Measurements from ENCODE around the gene HSD11B2.

Gene HSD11B2

GRCh38 chr16:67396159-67397035 is 34.5 kb upstream of the HSD11B2 start (continued):
- TF ChIP-seq ZNF148 (tag by site-specific recombination; IDR thresholded peaks at IDR 0.05; ENCODE audit: borderline replicate concordance) (no peak), ZNF302 (tag by site-specific recombination; IDR thresholded peaks at IDR 0.05; ENCODE audit: low read depth) (no peak), PBX3 (CRISPR knock-in tag; IDR thresholded peaks at IDR 0.05) (no peak), ZNF423 (tag by site-specific recombination; IDR thresholded peaks at IDR 0.05) (no peak), MEIS1 (CRISPR knock-in tag; IDR thresholded peaks at IDR 0.05; ENCODE audit: borderline replicate concordance) (no peak), KLF16 (tag by site-specific recombination; IDR thresholded peaks at IDR 0.05) (peak; percentile 72; the same call in 1 of the 2 replicates), ZNF394 (tag by site-specific recombination; IDR thresholded peaks at IDR 0.05; ENCODE audit: borderline replicate concordance) (no peak), ZNF391 (tag by site-specific recombination; IDR thresholded peaks at IDR 0.05; ENCODE audit: borderline replicate concordance, low read depth) (no peak), ZNF510 (tag by site-specific recombination; IDR thresholded peaks at IDR 0.05; ENCODE audit: insufficient replicate concordance) (no peak), ZNF416 (tag by site-specific recombination; IDR thresholded peaks at IDR 0.05) (no peak), HOXC10 (CRISPR knock-in tag; IDR thresholded peaks at IDR 0.05) (no peak), ZNF785 (tag by site-specific recombination; IDR thresholded peaks at IDR 0.05) (no peak), ZNF670 (tag by site-specific recombination; IDR thresholded peaks at IDR 0.05; ENCODE audit: low read depth) (no peak), ZNF2 (tag by site-specific recombination; IDR thresholded peaks at IDR 0.05) (no peak), ZNF18 (tag by site-specific recombination; IDR thresholded peaks at IDR 0.05) (no peak), ZNF521 (tag by site-specific recombination; IDR thresholded peaks at IDR 0.05) (no peak), MZF1 (tag by site-specific recombination; IDR thresholded peaks at IDR 0.05; ENCODE audit: borderline replicate concordance) (no peak), ZNF558 (tag by site-specific recombination; IDR thresholded peaks at IDR 0.05) (no peak), SP7 (tag by site-specific recombination; IDR thresholded peaks at IDR 0.05) (0 out of 2 replicates have a peak, but pooled peaks have one; percentile 19), ZNF132 (tag by site-specific recombination; IDR thresholded peaks at IDR 0.05; ENCODE audit: borderline replicate concordance) (no peak), ZNF223 (tag by site-specific recombination; IDR thresholded peaks at IDR 0.05) (no peak), ZSCAN30 (tag by site-specific recombination; IDR thresholded peaks at IDR 0.05) (no peak), ZNF610 (tag by site-specific recombination; IDR thresholded peaks at IDR 0.05; ENCODE audit: borderline replicate concordance) (no peak), ZSCAN16 (tag by site-specific recombination; IDR thresholded peaks at IDR 0.05) (no peak)
- TF ChIP-seq, protein P1, sequence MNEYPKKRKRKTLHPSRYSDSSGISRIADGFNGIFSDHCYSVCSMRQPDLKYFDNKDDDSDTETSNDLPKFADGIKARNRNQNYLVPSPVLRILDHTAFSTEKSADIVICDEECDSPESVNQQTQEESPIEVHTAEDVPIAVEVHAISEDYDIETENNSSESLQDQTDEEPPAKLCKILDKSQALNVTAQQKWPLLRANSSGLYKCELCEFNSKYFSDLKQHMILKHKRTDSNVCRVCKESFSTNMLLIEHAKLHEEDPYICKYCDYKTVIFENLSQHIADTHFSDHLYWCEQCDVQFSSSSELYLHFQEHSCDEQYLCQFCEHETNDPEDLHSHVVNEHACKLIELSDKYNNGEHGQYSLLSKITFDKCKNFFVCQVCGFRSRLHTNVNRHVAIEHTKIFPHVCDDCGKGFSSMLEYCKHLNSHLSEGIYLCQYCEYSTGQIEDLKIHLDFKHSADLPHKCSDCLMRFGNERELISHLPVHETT (tag by site-specific recombination; IDR thresholded peaks at IDR 0.05) = no peak
- TF ChIP-seq, protein P2, sequence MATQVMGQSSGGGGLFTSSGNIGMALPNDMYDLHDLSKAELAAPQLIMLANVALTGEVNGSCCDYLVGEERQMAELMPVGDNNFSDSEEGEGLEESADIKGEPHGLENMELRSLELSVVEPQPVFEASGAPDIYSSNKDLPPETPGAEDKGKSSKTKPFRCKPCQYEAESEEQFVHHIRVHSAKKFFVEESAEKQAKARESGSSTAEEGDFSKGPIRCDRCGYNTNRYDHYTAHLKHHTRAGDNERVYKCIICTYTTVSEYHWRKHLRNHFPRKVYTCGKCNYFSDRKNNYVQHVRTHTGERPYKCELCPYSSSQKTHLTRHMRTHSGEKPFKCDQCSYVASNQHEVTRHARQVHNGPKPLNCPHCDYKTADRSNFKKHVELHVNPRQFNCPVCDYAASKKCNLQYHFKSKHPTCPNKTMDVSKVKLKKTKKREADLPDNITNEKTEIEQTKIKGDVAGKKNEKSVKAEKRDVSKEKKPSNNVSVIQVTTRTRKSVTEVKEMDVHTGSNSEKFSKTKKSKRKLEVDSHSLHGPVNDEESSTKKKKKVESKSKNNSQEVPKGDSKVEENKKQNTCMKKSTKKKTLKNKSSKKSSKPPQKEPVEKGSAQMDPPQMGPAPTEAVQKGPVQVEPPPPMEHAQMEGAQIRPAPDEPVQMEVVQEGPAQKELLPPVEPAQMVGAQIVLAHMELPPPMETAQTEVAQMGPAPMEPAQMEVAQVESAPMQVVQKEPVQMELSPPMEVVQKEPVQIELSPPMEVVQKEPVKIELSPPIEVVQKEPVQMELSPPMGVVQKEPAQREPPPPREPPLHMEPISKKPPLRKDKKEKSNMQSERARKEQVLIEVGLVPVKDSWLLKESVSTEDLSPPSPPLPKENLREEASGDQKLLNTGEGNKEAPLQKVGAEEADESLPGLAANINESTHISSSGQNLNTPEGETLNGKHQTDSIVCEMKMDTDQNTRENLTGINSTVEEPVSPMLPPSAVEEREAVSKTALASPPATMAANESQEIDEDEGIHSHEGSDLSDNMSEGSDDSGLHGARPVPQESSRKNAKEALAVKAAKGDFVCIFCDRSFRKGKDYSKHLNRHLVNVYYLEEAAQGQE (tag by site-specific recombination; IDR thresholded peaks at IDR 0.05) = no peak
- TF ChIP-seq, protein P3, sequence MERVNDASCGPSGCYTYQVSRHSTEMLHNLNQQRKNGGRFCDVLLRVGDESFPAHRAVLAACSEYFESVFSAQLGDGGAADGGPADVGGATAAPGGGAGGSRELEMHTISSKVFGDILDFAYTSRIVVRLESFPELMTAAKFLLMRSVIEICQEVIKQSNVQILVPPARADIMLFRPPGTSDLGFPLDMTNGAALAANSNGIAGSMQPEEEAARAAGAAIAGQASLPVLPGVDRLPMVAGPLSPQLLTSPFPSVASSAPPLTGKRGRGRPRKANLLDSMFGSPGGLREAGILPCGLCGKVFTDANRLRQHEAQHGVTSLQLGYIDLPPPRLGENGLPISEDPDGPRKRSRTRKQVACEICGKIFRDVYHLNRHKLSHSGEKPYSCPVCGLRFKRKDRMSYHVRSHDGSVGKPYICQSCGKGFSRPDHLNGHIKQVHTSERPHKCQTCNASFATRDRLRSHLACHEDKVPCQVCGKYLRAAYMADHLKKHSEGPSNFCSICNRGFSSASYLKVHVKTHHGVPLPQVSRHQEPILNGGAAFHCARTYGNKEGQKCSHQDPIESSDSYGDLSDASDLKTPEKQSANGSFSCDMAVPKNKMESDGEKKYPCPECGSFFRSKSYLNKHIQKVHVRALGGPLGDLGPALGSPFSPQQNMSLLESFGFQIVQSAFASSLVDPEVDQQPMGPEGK (tag by site-specific recombination; IDR thresholded peaks at IDR 0.05) = peak; percentile 64

Measured in HEK293 (cell line).